ENCODE data around the gene SLC35E3.
A peak's percentile ranks its signal among the peaks of the same experiment; 100 is the strongest.

The SLC35E3 gene

GRCh38 chr12:68776976-68777610 is 31.1 kb downstream of the SLC35E3 start:
- TF ChIP-seq CTCF (conservative IDR thresholded peaks at IDR 0.05; ENCODE audit: low read depth, low read length), result no peak
- no peak for DNase-seq (ENCODE audit: low read depth)
- no peak overlapping the region for H3K4me3 ChIP-seq (ENCODE audit: low read depth, low read length)

DNA sequence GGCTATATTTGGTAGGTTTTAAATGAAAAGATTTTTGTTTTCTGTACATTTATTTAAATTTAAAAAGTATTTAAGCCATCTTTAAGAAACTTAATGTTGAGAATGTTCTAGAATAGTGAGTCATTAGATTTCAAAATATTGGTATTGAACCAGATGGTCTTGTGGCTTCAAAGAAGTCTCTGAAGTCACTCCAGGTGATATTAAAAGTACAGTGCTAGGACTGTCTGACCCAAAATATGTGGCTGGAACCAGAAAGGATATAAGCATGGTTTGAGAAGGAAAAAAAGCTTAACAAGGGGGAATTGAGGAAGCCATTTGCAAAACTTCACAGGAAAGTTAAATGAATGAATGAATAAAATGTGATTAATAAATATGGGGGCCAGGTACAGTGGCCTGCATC is 33.3 kb downstream of the SLC35E3 start:
- no peak overlapping the region for H3K4me3 ChIP-seq (ENCODE audit: low read depth, low read length)
- no peak for TF ChIP-seq CTCF (conservative IDR thresholded peaks at IDR 0.05; ENCODE audit: low read depth, low read length)
- DNase-seq (ENCODE audit: low read depth), result peak; percentile 11

GRCh38 chr12:68780731-68781130 is 34.8 kb downstream of the SLC35E3 start:
- TF ChIP-seq CTCF (conservative IDR thresholded peaks at IDR 0.05; ENCODE audit: low read depth, low read length), result no peak
- no peak overlapping the region for H3K4me3 ChIP-seq (ENCODE audit: low read depth, low read length)
- DNase-seq (ENCODE audit: low read depth), result peak; percentile 28

DNA sequence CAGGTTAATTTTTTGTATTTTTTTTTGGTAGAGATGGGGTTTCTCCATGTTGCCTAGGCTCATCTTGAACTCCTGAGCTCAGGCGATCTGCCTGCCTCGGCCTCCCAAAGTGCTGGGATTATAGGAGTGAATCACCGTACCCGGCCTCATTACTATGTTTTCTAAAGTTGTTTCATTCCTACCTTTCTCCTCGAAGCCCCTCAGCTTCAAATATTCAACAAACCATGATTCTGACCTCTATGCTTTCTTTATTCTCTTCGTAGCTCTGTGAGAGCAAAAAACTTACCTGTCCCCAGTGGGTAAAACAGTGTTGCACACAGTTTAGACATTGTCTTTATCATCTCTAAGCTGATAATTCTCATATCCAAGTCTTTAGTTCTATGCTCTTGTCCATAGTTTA is 35.8 kb downstream of the SLC35E3 start:
- no peak overlapping the region for H3K4me3 ChIP-seq (ENCODE audit: low read depth, low read length)
- no peak for DNase-seq (ENCODE audit: low read depth)
- TF ChIP-seq CTCF (conservative IDR thresholded peaks at IDR 0.05; ENCODE audit: low read depth, low read length), result no peak

- TF ChIP-seq CTCF (conservative IDR thresholded peaks at IDR 0.05; ENCODE audit: low read depth, low read length), result no peak
Measured at GRCh38 chr12:68784015-68784414, 38.0 kb downstream of the SLC35E3 start.

GRCh38 chr12:68785358-68785757 is 39.4 kb downstream of the SLC35E3 start:
- no peak for TF ChIP-seq CTCF (conservative IDR thresholded peaks at IDR 0.05; ENCODE audit: low read depth, low read length)
- peak; percentile 68 for DNase-seq (ENCODE audit: low read depth)
- H3K4me3 ChIP-seq (ENCODE audit: low read depth, low read length), result no peak overlapping the region

More at GRCh38 chr12:68784015-68784414, 38.0 kb downstream of the SLC35E3 start:
- DNase-seq (ENCODE audit: low read depth), result peak; percentile 83
- no peak overlapping the region for H3K4me3 ChIP-seq (ENCODE audit: low read depth, low read length)

DNA sequence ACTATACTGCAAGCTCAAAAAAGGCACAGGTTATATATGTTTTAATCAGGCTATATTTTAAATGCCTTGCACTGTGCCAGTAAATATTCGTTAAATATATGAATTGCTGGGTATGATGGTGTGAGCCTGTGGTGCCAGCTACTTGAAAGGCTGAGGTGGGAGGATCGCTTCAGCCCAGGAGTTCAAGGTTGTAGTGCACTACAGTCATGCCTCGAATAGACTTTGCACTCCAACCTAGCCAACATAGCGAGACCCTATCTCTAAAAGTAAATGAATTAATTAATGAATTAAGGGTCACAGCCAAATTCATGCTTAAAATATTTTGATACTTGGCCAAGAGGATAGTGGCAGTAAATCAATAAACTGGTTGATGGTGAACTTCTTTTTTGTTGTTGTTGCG is 39.8 kb downstream of the SLC35E3 start:
- H3K4me3 ChIP-seq (ENCODE audit: low read depth, low read length), result no peak overlapping the region
- DNase-seq (ENCODE audit: low read depth), result no peak
- no peak for TF ChIP-seq CTCF (conservative IDR thresholded peaks at IDR 0.05; ENCODE audit: low read depth, low read length)
